PC-3 (cell line): ENCODE results near the gene TEFM. TPM values are rescaled to one million over a fixed set of nuclear protein-coding genes. Genes with fewer than 3 reads are reported as not detected.

Source experiments
- ATAC-seq: fragments of 200-7000 bp; cut with Tn5 transposase; 2 replicates; pipeline ENCODE4 v1.9.1; 2020; ENCODE audit warnings: mild to moderate bottlenecking, moderate library complexity
- BruUV-seq: library from RNA; stranded (reverse); fragments of 400-500 nt; replicated peaks from 2 replicates; lab custom pipeline; 2021; lab: Mats Ljungman, UMichigan
- CTCF ChIA-PET: fragments of 300-600 bp; sonication (Branson Sonifier 250); formaldehyde crosslinking; loops from one replicate; lab custom pipeline; 2022; ENCODE audit warnings: antibody characterized with exemption; lab: Charles Lee
- POLR2A ChIA-PET: fragments of 300-600 bp; sonication (Branson Sonifier 250); formaldehyde crosslinking; loops from one replicate; lab custom pipeline; 2022; ENCODE audit warnings: antibody characterized with exemption; ENCODE audit not compliant: unreplicated experiment; lab: Charles Lee
- DNase-seq: peaks from one replicate; pipeline ENCODE4 v3.0.0-alpha.2; 2015
- H2AFZ ChIP-seq: fragments of 300-600 bp; sonication (generic); 2 replicates; pipeline ENCODE4 v1.6.0; 2016; ENCODE audit warnings: antibody characterized with exemption, low read length
- H3F3A ChIP-seq: fragments of 300-600 bp; sonication (generic); one replicate; pipeline ENCODE4 v1.6.0; 2017; ENCODE audit warnings: antibody characterized with exemption, low read length, control low read depth, mild to moderate bottlenecking; ENCODE audit not compliant: unreplicated experiment
- H3K27ac ChIP-seq: fragments of 300-600 bp; sonication (generic); 2 replicates; pipeline ENCODE4 v1.5.1; 2016; ENCODE audit warnings: mild to moderate bottlenecking, low read length
- H3K27me3 ChIP-seq: fragments of 300-600 bp; sonication (generic); 2 replicates; pipeline ENCODE4 v1.6.1; 2016; ENCODE audit warnings: low read length, mixed read lengths
- H3K36me3 ChIP-seq: fragments of 300-600 bp; sonication (generic); 2 replicates; pipeline ENCODE4 v1.6.1; 2016; ENCODE audit warnings: low read depth, mixed run types, low read length, mixed read lengths
- H3K4me1 ChIP-seq: fragments of 300-600 bp; sonication (generic); 2 replicates; pipeline ENCODE4 v1.5.1; 2016; ENCODE audit warnings: low read length; ENCODE audit not compliant: insufficient read depth
- H3K4me2 ChIP-seq: fragments of 300-600 bp; sonication (generic); 2 replicates; pipeline ENCODE4 v1.6.0; 2016; ENCODE audit warnings: low read length
- H3K4me3 ChIP-seq: fragments of 300-600 bp; sonication (generic); 2 replicates; pipeline ENCODE4 v1.5.1; 2016; ENCODE audit warnings: mild to moderate bottlenecking, low read length, mixed read lengths
- H3K79me2 ChIP-seq: fragments of 300-600 bp; sonication (generic); 2 replicates; pipeline ENCODE4 v1.6.1; 2017; ENCODE audit warnings: low read length, mixed read lengths
- H3K9ac ChIP-seq: fragments of 300-600 bp; sonication (generic); 2 replicates; pipeline ENCODE4 v1.6.0; 2016; ENCODE audit warnings: mild to moderate bottlenecking, low read length
- H3K9me2 ChIP-seq: fragments of 300-600 bp; sonication (generic); replicated peaks from 2 replicates; pipeline ENCODE4 v1.6.1; 2016; ENCODE audit warnings: mixed run types, low read length, mixed read lengths
- H3K9me3 ChIP-seq: fragments of 300-600 bp; sonication (generic); 2 replicates; pipeline ENCODE4 v1.6.1; 2016; ENCODE audit warnings: low read length, mixed read lengths
- H4K20me1 ChIP-seq: fragments of 300-600 bp; sonication (generic); 2 replicates; pipeline ENCODE4 v1.6.1; 2016; ENCODE audit warnings: low read length, mixed read lengths
- EZH2 ChIP-seq: fragments of 300-600 bp; sonication (generic); IDR thresholded peaks from one replicate; pipeline ENCODE4 v1.6.1; 2017; ENCODE audit warnings: antibody characterized with exemption, mild to moderate bottlenecking, low read length; ENCODE audit not compliant: unreplicated experiment
- EZH2phosphoT487 ChIP-seq: fragments of 300-600 bp; sonication (generic); IDR thresholded peaks from 2 replicates; pipeline ENCODE4 v1.6.1; 2018; ENCODE audit warnings: mild to moderate bottlenecking, antibody characterized with exemption, low read length, borderline replicate concordance
- intact Hi-C: fragments of 100-400 bp; cut with micrococcal nuclease; formaldehyde crosslinking; loops from 2 replicates; pipeline ENCODE4 v1.9.0; 2023
- total RNA-seq: library from RNA; depleted of rRNA; stranded (reverse); fragments of >200 nt; gene quantifications from 2 replicates; pipeline ENCODE4 v1.2.3, GENCODE V29; 2014
- TF ChIP-seq, protein P1 (sequence below): fragments of 300-600 bp; sonication (generic); conservative IDR thresholded peaks from 2 replicates; pipeline ENCODE4 v1.5.1; 2017; ENCODE audit warnings: antibody characterized with exemption, low read depth, mild to moderate bottlenecking, low read length

The TEFM gene
- total RNA-seq, 1 experiment from 2014 or later, result 11.3 TPM

DNA sequence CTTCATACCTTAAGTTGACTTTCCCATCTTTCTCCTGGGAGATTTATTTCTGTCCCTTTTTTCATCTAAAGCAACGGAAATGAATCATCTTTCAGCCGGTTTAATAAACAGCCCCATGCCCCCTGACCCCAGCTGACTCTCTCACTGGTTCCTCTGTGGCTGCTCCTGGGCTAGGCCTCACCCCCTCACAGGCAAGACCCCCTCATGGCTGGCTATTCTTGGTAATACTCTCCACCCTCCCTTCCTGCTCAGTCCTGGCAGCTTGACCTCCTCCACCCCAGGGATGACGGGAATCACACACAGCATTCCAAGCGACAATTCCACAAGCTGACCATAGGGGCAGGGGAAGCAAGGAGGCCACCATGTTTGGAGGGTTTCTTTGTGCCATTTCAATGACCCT lies 14.2 kb upstream of the TEFM start:
- DNase-seq, result no peak
- Histone ChIP-seq H3K9me2 (no peaks in the 10 kb centered on the region), H3K4me2 (no peak overlapping the region), H3K4me1 (0 out of 2 replicates have a peak, but pooled peaks cover 6% of the 10 kb centered on the region), H4K20me1 (no peaks in the 10 kb centered on the region), H3F3A (no peaks in the 10 kb centered on the region), H3K4me3 (no peak overlapping the region), H3K27ac (no peak overlapping the region), H2AFZ (no peak overlapping the region), H3K27me3 (no peaks in the 10 kb centered on the region), H3K79me2 (no peaks in the 10 kb centered on the region), H3K36me3 (no peaks in the 10 kb centered on the region), H3K9ac (no peak overlapping the region), H3K9me3 (no peaks in the 10 kb centered on the region)
- TF ChIP-seq, protein P1, sequence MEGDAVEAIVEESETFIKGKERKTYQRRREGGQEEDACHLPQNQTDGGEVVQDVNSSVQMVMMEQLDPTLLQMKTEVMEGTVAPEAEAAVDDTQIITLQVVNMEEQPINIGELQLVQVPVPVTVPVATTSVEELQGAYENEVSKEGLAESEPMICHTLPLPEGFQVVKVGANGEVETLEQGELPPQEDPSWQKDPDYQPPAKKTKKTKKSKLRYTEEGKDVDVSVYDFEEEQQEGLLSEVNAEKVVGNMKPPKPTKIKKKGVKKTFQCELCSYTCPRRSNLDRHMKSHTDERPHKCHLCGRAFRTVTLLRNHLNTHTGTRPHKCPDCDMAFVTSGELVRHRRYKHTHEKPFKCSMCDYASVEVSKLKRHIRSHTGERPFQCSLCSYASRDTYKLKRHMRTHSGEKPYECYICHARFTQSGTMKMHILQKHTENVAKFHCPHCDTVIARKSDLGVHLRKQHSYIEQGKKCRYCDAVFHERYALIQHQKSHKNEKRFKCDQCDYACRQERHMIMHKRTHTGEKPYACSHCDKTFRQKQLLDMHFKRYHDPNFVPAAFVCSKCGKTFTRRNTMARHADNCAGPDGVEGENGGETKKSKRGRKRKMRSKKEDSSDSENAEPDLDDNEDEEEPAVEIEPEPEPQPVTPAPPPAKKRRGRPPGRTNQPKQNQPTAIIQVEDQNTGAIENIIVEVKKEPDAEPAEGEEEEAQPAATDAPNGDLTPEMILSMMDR, result no peak
- no peak for TF ChIP-seq EZH2
- no peak for TF ChIP-seq EZH2phosphoT487
- POLR2A ChIA-PET, result no interaction called here
- CTCF ChIA-PET, result no interaction called here
- intact Hi-C loops, result no loop called here
- no TSS peak for BruUV-seq
- no peak for ATAC-seq

DNA sequence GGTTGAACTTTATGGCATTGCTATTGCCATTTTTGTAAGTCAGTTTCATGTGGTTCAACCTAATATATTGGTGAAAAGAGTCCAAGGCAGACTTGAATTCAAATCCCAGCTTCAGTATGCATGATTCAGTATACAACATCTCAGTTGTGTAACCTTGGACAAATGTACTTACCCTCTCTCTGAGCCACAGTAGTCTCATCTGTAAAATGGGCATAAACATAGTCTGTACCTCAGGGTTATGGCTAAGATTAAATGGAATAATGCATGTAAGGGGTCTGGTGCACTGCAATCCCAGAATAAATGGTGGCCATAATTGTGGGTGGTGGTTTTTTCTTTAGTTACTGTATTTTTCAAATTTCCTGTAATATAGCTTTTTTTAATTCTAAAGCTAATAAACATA lies 11.0 kb upstream of the TEFM start:
- Histone ChIP-seq H3K9me2 (no peaks in the 10 kb centered on the region), H3F3A (no peaks in the 10 kb centered on the region), H3K4me2 (no peak overlapping the region), H3K9ac (no peak overlapping the region), H3K4me3 (no peak overlapping the region), H3K9me3 (no peaks in the 10 kb centered on the region), H2AFZ (no peak overlapping the region), H3K36me3 (no peaks in the 10 kb centered on the region), H3K79me2 (no peaks in the 10 kb centered on the region), H3K27ac (no peak overlapping the region), H4K20me1 (no peaks in the 10 kb centered on the region), H3K4me1 (0 out of 2 replicates have a peak, but pooled peaks cover 6% of the 10 kb centered on the region), H3K27me3 (no peaks in the 10 kb centered on the region)
- intact Hi-C loops, result no loop called here
- DNase-seq, result no peak
- CTCF ChIA-PET, result no interaction called here
- POLR2A ChIA-PET, result no interaction called here
- no TSS peak for BruUV-seq
- ATAC-seq, result no peak
- TF ChIP-seq, protein P1, result no peak

DNA sequence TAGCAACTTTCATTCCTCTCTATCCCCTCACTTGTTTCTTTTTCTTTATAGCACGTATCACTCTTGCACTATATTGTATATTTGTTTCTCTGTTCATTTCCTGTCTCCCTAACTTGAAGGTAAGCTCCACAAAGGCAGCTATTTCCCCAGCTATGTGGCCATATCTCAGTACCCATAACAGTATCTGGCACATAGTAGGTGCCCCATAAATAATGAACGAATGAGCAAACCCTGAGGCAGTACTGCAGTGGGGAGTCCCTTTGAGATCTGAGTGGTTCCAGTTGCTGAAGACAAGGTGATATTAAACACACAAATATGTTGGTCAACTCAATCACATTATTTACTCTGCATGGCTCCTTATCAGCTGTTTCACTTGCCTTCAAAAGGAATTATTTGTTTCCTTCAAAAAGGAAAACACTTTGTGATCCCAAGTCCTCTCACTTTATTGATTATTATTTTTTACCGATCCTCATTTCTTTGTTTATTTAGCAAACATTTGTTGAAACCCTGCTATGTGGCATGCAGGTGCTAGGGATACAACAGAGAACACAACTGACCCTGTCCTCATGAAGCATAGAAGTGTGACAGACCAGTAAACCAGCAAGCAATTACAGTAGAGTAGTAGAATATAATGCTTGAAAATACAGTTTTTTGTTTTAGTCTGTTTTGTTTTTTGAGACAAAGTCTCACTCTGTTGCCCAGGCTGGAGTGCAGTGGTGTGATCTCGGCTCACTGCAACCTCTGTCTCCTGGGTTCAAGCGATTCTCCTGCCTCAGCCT lies 10.0 kb upstream of the TEFM start:
- CTCF ChIA-PET, result no interaction called here
- Histone ChIP-seq H2AFZ (no peak overlapping the region), H3K4me1 (0 out of 2 replicates have a peak, but pooled peaks cover under 1% of the 10 kb centered on the region), H3K9ac (no peak overlapping the region), H4K20me1 (no peaks in the 10 kb centered on the region), H3K4me2 (no peak overlapping the region), H3K9me3 (no peaks in the 10 kb centered on the region), H3K27me3 (no peaks in the 10 kb centered on the region), H3F3A (no peaks in the 10 kb centered on the region), H3K4me3 (no peak overlapping the region), H3K79me2 (no peaks in the 10 kb centered on the region), H3K27ac (no peak overlapping the region), H3K9me2 (no peaks in the 10 kb centered on the region), H3K36me3 (no peaks in the 10 kb centered on the region)
- intact Hi-C loops, result no loop called here
- no TSS peak for BruUV-seq
- POLR2A ChIA-PET, result no interaction called here
- no peak for ATAC-seq
- TF ChIP-seq, protein P1, result no peak
- TF ChIP-seq EZH2phosphoT487, result no peak
- TF ChIP-seq EZH2, result no peak
- DNase-seq, result no peak
